ENCODE measurements around the gene MEGF6.

DNA sequence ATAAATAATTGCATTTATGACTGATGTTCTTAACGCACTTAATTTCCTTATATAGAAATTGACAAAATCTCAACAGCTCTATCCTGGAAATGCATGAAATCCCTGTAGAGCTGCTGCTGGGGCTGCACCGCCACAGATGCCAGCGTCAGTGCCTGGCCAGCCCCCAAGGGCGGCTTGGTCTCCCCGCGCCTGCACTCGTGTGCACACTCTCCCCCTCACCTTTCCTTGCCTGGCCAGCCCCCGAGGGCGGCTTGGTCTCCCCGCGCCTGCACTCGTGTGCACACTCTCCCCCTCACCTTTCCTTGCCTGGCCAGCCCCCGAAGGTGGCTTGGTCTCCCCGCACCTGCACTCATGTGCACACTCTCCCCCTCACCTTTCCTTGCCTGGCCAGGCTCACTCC, 24.8 kb upstream of the MEGF6 start:
- TF ChIP-seq, protein P1, sequence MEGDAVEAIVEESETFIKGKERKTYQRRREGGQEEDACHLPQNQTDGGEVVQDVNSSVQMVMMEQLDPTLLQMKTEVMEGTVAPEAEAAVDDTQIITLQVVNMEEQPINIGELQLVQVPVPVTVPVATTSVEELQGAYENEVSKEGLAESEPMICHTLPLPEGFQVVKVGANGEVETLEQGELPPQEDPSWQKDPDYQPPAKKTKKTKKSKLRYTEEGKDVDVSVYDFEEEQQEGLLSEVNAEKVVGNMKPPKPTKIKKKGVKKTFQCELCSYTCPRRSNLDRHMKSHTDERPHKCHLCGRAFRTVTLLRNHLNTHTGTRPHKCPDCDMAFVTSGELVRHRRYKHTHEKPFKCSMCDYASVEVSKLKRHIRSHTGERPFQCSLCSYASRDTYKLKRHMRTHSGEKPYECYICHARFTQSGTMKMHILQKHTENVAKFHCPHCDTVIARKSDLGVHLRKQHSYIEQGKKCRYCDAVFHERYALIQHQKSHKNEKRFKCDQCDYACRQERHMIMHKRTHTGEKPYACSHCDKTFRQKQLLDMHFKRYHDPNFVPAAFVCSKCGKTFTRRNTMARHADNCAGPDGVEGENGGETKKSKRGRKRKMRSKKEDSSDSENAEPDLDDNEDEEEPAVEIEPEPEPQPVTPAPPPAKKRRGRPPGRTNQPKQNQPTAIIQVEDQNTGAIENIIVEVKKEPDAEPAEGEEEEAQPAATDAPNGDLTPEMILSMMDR (conservative IDR thresholded peaks at IDR 0.05): no peak
- TF ChIP-seq ZFX (IDR thresholded peaks at IDR 0.05): no peak
